EL (cell line): ENCODE data around the gene TNPO2.

Experiments used
- DNase-seq: peaks from one replicate; pipeline ENCODE4 v3.0.0-alpha.2; 2016

The TNPO2 gene

DNA sequence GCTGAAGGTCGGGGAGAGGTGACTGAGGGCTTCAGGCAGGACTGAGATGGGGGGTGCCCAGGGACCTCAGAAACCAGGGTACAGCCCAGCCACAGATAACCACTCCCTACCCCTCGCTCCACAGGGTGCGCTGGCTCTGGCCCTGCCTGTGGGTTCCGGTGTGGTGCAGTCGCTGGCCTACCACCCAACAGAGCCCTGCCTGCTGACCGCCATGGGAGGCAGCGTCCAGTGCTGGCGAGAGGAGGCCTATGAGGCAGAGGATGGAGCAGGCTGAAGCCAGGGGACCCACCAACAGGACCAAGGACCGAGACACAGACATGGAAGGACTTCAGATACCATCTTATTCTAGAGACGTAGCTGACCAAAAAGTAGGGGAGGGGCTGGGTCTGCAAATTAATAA is 48.3 kb downstream of the TNPO2 start:
- no peak for DNase-seq

DNA sequence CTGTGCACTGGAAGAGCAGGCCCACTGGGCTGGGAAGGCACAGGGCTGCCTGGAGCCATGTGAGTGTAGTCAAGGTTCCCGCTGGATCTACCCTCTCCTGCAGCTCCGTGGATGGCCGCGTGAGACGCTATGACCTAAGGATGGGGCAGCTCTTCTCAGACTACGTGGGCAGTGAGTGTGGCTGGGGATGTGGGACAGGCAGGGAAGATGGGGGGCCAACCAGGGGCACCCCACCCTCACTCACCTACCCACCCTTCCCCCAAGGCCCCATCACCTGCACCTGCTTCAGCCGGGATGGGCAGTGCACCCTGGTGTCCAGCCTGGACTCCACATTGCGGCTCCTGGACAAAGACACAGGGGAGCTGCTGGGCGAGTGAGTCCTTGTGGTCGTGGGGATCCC is 51.0 kb downstream of the TNPO2 start:
- no peak for DNase-seq

DNA sequence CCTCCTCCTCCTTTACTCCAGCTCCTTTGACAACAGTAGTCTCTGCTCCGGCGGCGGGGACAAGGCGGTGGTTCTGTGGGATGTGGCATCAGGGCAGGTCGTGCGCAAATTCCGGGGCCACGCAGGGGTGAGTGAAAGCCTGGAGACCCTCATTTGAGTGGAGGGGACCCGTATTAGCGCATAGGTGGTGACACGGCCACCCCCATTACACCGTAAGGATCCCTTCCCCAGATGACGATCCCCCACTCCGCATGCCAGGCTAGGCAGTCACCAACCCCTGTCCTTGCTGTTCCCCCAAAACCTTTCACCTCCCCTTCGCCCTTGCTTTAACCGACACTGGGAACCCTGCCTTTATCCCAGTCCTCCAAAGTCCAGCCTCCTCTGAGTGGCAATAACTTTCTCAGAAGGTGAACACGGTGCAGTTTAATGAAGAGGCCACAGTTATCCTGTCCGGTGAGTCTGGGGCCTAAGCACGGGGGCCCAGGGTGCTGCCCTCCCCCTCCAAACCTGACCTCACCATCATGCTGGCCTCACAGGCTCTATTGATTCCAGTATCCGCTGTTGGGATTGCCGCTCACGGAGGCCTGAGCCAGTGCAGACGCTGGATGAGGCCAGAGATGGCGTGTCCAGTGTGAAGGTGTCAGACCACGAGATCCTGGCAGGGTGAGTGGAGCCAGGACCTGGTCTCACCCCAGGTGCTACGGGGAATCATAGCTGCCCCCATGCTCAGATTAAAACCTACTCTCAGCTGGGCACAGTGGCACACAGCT is 53.4 kb downstream of the TNPO2 start:
- DNase-seq, result no peak

DNA sequence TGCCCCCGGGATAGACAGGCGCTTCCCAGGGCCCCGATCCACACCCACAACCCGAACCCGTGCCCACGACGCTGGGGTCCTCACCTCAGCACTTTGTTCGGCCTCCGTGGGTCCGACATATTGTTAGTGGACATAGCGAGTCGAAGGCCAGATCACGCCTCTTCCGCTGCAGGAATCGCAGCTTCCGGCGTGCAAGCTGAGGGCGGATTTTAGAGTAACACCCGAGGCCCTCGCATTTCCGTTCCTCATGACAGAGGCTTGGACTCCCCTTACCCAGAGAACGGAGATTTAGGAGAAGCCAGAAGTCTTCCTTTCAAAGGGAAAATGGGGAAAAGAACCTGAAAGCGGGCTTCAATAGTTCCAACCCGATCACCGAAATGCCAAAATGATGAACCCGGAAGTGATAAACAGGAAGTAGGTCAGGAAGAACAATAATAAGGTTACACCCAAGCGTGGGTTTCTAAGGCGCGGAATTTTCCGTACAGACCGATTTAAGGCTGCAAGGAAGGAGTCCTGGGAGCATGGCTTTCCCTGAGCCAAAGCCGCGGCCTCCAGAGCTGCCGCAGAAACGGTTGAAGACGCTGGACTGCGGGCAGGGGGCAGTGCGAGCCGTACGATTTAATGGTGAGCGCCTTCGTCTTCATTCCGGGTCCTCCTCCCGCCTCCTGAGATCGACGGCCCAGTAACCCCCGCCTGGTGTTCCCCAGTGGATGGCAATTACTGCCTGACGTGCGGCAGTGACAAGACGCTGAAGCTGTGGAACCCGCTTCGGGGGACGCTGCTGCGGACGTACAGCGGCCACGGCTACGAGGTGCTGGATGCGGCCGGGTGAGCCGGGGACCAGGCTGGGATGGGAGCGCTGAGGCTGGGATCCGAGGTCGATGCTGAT is 54.2 kb downstream of the TNPO2 start:
- DNase-seq, result peak; percentile 84

DNA sequence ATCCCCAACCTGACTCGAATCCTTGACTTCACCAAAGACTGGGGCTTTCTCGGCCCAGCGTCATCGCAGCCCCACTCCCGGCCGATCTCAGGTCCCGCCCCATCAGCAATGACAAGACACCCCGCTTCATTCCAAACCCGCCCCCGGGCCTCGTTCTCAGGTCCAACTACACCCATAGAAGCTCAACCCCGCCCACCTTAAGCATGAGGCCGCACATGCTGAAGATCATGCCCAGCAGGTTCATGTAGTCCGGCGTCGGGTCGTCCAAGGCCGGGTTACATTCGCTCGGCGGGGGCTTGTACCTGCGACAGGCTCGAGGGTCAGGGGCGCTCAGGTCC is 54.8 kb downstream of the TNPO2 start:
- DNase-seq, result peak; percentile 75

DNA sequence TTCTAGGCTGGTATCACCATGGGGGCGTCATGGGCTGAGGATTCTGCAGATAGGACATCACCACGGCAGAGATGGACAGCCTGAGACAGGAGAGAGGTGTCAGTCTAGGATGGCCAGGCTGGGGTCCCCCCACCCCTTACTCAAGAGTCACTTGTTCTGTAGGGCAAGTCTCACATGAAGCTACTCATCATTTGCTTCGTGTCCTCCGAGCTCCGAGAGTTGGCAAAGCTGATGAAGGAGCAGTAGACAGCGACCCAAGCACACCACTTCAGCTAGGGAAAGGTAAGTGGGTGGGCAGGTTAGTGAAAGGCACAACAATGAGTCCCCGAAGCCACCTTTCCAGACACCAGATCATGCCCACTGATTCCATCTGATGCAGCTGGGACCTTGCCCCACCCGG is 55.4 kb downstream of the TNPO2 start:
- DNase-seq, result no peak

DNA sequence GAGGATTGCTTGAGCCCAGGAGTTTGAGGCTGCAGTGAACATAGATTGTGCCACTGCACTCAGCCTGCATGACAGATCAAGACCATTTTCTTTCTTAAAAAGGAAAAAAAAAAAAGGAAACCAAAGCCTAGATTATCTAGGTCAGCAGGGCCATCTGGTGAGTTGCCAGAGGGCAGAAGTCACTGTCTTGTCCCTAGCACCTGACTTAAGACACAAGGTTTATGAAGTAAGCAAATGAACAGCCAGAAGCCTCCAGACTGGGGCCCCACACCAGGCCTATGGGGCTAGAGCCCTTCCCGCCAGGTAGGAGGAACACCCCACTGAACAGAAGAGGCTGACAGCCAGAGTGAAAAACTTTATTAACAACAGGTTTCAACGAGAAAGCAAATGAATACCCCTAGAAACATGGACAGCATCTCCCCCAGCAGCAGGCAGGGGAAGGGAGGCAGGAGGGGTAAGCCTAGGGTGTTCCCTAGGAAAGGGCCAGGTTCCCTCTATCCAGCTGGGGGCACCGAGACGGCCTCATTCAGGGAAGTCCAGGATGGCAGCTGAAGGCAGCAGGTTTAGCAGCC is 55.9 kb downstream of the TNPO2 start:
- DNase-seq, result no peak

DNA sequence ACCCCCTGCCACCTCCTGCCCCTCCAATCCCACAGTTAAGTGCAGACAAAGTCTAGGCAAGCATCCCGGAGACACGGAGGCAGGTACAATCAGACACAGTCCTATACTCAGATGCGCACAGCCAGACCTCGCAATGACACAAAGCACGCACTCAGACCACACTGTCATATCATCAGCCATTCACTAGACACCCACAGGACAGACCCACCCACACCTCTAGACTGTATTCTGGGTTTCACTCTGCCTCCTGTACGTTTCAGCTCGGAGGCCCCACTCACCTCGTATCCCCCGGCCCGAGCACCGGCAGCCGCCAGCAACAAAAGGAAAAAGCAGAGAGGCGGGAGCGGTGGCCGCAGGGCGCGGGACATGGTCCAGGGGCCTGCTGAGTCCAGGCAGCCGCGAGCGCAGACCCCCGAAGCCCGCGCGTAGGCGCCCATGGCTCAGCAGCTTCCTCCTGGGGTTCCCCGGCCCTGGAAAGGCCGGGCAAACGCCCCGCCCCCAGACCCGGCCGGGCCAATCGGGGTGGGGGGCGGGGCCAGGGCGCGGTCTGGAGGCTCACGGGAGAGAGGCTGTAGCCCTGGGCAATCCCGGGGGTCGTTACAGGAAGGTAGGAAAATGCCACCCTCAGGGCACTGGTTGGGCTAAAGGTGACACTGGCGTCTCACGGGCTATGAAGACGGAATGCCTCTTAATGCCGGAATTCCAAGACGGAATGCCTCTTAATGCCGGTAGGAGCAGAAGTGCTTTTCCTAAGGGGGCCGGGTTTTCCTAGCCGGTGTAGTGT is 57.3 kb downstream of the TNPO2 start, which contains the start of the genes MAN2B1 and WDR83:
TSS of gene MAN2B1 (minus strand) at position 478 of the 784 bp plus-strand sequence. CDS start at position 437, 41 bp downstream.
TSS of gene WDR83 (plus strand) at position 543 of the 784 bp plus-strand sequence. CDS start 2,984 bp downstream, outside the sequence.
- DNase-seq, result peak; percentile 78

DNA sequence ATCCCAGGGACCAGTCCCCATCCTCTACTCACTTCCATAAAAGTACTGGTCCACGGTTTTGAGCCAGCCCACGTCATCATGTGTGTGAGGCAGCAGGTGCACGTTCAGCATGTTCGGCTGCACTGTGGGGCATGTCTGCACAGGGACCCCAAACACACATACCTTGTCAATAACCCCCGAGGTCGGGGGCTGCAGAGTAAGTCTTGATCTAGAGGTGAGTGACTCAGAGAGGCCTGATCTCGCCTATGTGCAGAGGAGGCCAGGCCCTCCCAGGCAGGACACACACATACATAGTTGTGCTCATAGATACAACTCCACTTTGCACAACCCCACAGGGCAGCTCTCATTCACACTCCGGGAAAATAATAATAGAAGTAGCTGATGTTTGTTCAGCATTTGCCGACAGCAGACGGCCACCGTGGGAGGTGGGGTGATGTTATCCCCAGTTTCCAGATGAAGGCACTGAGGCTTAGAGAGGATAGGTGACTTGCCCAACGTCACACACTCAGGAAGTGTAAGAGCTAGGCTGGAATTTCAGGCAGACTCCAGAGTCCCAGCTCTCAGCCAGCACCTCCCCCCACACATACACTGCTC is 58.0 kb downstream of the TNPO2 start:
- no peak for DNase-seq

DNA sequence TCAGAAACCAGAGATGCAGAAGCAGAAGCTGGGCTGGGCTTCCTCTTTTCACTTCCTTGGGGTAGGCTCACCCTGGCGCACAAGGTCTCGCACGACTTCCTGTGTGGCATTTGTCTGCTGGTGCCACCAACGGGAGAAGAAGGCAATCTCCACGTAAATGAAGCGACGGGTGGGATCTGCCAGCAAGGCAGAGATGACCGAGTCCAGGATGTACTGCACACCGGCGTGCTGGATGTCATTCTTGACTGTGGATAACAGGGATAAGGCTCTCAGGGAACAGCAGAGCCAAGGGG is 58.5 kb downstream of the TNPO2 start:
- DNase-seq, result no peak

DNA sequence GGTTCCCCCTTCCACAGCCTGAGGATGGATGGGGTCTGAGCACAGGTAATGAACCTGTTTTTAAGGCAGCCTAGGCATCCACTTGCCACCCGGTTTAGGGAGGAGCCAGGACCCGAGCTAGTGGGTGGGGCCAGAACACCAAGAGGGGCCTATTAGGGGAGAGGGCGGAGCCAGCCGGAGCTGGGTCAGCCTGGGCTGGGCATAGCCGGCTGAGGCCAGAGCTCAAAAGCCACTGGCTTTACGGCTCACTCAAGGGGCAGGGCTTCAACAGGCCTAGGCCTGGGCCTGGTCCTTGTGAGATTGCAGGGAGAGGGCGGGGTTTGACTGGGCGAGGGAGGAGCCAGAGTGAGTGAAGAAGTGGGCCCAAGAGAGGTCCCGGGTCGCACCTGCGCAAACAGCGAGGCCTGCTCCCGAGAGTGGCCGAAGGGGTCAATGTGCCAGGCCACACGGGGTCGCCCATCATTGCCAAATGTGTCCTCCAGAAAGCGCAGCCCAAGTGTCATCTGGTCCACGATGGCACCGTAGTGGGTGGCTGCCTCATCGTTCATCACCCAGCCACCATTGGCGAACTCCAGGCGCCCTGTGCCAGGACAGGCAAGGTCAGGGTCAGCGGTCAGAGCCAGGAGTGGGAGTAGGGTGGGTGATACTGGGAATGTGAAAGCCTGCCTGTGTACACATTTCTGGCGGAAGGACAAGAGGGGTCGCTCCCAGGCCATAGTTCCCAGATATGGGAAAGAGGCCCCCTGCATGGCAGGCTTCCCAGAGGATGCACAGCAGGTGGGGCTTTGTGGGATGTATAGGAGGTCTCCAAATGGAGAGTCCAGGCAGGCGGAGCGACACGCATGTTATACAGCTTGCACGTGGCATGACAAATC is 59.1 kb downstream of the TNPO2 start:
- DNase-seq, result peak; percentile 32

DNA sequence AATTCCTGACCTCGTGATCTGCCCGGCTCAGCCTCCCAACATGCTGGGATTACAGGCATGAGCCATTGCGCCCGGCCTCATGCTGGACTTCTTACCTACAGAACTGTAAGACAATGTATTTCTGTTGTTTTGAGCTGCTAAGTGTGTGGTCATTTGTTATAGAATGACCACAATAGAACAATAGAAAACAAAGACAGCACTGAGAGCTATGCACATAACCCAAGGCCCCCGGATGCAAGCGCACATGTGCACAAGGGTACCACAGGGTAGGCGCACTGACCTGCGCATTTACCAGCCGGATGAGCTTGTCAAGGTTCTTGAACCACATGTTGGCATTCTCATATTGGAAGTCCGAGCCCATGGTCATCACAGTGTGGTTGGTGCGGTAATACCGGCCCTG is 62.8 kb downstream of the TNPO2 start:
- no peak for DNase-seq

DNA sequence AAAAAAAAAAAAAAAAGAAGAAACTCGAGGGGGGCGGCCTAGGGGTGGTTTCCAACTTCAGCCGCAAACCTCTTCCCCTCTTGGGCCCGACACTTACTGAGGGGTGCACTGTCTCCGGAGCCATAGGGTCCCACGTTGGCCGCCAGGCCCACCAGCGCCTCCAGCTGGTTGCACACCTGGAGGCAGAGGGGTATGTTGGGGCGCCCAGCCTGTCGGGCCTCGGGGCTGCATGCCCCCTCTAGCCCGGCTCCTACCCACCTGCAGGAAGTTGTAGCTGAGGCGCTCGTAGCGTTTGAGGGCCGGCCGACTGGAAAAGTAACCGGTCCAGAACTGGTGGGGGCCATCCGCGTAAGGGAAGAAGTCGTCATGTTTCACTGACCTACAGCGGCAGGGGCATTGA is 65.8 kb downstream of the TNPO2 start:
- DNase-seq, result no peak

DNA sequence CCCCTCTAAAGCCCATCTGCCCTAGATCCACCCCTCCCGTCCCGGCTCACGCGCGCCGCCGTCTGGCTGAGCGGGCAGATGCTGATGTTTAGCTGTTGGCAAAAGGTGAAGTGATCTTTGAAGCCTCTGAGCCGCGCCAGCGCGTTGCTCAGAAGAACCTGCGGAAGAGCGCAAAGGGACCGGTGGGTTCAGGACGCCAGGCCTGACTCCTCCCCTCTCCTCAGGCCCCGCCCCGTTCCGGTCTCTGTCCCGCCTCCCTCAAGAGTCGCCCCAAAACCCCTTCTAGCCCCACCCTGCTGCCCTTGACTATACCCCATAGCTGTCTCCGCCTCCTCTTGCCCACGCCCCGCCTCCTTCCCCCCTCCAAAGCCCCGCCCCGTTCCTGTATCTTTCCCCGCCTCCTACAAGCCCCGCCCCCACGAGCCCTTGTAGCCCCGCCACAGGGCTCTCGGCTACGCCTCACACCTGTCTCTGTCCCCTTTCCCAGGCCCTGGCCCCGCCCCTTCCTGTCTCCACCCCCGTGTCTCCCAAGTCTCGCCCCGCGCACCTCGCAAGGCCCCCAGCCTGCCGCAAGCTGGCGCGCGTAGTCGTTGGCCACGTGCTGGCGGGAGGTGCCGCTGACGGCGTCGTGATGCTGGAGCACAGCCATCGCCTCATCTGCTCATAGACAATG is 66.7 kb downstream of the TNPO2 start:
- no peak for DNase-seq

DNA sequence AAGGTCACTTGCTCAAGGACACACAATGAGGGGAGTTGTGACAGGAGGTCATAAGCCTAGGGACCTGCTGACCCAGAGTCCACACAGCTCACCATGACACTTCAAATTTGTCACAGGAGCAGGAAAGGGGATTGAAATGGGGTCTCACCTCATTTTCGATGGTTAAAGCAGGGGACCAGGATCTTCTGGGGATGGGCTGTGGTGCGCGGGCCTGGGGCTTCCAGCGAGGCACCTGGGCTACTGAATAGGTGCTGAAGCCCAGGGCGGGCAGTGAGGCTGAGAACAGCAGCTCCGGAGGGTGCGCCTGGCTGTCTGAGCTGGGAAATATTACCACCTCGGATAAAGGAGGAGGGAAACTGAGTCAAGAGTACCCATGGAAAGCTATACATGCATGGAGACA is 68.2 kb downstream of the TNPO2 start:
- DNase-seq, result no peak

DNA sequence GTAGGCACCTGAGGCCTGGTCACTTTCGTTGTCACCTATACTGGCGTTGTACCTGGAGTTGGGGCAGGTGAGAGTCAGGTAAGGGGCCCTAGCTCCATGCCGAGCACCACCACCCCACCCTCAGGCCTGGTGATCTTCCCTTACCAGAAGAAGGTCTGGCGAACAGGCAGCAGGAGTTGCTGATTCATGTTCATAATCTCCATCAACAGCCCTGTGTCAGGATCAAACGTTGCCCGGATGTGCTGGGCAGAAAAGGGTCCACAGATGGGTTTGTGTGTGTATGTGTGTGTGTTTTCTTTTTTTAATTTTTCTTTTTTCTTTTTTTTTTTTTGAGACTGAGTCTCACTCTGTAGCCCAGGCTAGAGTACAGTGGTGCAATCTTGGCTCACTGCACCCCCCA is 71.5 kb downstream of the TNPO2 start:
- DNase-seq, result no peak

DNA sequence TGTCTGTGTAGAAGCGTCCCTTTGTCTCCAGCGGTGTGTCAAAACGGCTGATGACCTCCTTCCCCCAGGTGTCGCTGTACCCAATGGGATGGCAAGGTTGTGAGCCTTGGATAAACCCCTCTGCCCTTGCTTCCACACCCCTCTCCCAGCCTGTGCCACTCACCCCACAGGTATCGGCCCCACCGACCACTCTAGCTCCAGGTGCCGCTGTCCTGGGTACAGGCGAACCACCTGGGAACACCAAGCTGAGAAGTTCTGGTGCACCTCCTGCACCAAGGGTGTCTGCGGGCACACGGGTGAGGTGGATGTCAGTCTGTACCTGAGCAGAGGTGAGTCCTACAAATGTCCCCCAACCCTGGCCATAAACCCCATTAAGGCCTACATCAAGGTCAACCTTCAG is 73.8 kb downstream of the TNPO2 start:
- DNase-seq, result no peak
